Parathyroid adenoma (tissue), 2 donors: ENCODE data around the gene PCSK2.

Source experiments
- H2AFZ ChIP-seq: fragments of 300-600 bp; sonication (generic); one replicate; pipeline ENCODE4 v1.7.0; 2017; ENCODE audit warnings: antibody characterized with exemption, mild to moderate bottlenecking
- H3K27ac ChIP-seq: fragments of 300-600 bp; sonication (generic); one replicate; pipeline ENCODE4 v1.7.0; 2017
- H3K27me3 ChIP-seq: fragments of 300-600 bp; sonication (generic); one replicate; pipeline ENCODE4 v1.7.0; 2017; ENCODE audit warnings: low read length; ENCODE audit not compliant: control insufficient read depth, insufficient read depth
- H3K36me3 ChIP-seq: fragments of 300-600 bp; sonication (generic); one replicate; pipeline ENCODE4 v1.7.0; 2017; ENCODE audit warnings: low read length; ENCODE audit not compliant: control insufficient read depth, insufficient read depth
- H3K4me1 ChIP-seq: fragments of 300-600 bp; sonication (generic); one replicate; pipeline ENCODE4 v1.7.0; 2017; ENCODE audit warnings: control low read depth
- H3K4me2 ChIP-seq: fragments of 300-600 bp; sonication (generic); one replicate; pipeline ENCODE4 v1.7.0; 2017; ENCODE audit warnings: low read length
- H3K4me3 ChIP-seq: fragments of 300-600 bp; sonication (generic); one replicate; pipeline ENCODE4 v1.7.0; 2017; ENCODE audit warnings: low read depth, low read length
- H3K79me2 ChIP-seq: fragments of 300-600 bp; sonication (generic); one replicate; pipeline ENCODE4 v1.7.0; 2017; ENCODE audit warnings: control low read depth
- H3K9ac ChIP-seq: fragments of 300-600 bp; sonication (generic); one replicate; pipeline ENCODE4 v1.7.0; 2017; ENCODE audit warnings: mild to moderate bottlenecking
- H3K9me3 ChIP-seq: fragments of 300-600 bp; sonication (generic); one replicate; pipeline ENCODE4 v1.7.0; 2017; ENCODE audit warnings: low read length; ENCODE audit not compliant: control insufficient read depth
- CTCF ChIP-seq: fragments of 300-600 bp; sonication (generic); IDR thresholded peaks from one replicate; pipeline ENCODE4 v1.7.0; 2017; ENCODE audit warnings: antibody characterized with exemption, mild to moderate bottlenecking
- donor health status: primary hyperparathyroidism.

Gene PCSK2

DNA sequence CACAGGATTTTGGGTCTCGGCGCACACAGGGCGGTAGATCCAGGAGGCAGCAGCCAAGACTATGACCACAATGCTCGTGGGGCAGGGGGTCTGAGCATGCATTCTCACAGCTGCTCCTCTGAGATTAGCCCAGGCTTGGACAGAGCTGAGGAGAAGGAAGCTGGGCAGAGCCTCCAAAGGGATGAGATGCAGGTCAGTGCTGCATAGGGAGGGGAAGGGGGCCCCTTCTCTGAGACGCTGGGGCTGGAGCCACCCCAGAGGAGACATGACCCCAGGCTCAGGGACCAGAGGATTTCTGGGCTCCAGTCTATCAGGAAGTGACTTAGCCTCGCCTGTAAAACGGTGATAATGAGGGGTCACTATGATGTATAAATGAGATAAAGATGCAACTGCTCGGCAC lies 210.4 kb downstream of the PCSK2 start:
- TF ChIP-seq CTCF, result no peak

DNA sequence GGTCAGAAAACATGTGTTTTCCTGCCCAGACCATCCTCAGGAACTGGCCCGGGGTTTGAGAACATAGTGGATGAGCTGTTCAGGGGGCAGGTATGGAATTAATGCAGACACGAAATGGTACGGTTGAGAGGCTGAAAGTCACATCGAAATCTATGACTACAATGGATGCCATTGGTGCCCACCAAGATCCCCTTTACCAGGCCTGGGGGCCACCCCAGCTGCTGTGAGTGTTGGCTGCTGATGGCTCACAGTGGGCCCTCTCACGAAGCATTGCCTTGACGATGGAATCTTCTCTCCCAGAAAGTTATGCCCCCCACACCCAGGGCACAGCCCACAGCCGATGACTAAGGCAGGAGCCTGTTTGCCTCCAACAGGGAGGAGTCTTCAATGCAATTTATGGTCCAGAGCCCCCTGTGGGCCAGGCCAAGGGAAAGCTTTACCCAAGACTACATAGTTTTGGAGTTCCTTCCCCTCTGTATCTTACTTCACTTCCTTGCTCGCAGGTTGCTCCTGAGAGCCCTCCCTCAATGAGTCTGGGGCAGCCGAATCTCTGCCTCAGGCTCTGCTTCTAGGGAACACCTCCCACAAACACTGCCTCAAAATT lies 211.7 kb downstream of the PCSK2 start:
- Histone ChIP-seq H3K4me1 (no peaks in the 10 kb centered on the region), H3K36me3 (no peaks in the 10 kb centered on the region), H3K79me2 (no peaks in the 10 kb centered on the region), H3K27ac (no peak overlapping the region), H3K9me3 (no peaks in the 10 kb centered on the region), H3K4me3 (no peak overlapping the region), H3K4me2 (no peak overlapping the region), H3K27me3 (no peaks in the 10 kb centered on the region), H3K9ac (no peak overlapping the region), H2AFZ (no peak overlapping the region)
- no peak for TF ChIP-seq CTCF

More for the DNA sequence above, 210.4 kb downstream of the PCSK2 start:
- Histone ChIP-seq H3K4me2 (no peak overlapping the region), H3K9me3 (no peaks in the 10 kb centered on the region), H3K4me3 (no peak overlapping the region), H3K4me1 (no peaks in the 10 kb centered on the region), H3K36me3 (no peaks in the 10 kb centered on the region), H3K27me3 (no peaks in the 10 kb centered on the region), H3K27ac (no peak overlapping the region), H3K79me2 (no peaks in the 10 kb centered on the region), H2AFZ (no peak overlapping the region), H3K9ac (no peak overlapping the region)

GRCh38 chr20:17439616-17440296 lies 212.9 kb downstream of the PCSK2 start:
- Histone ChIP-seq H3K4me3 (no peak overlapping the region), H3K4me2 (no peak overlapping the region), H3K9ac (no peak overlapping the region), H3K4me1 (no peaks in the 10 kb centered on the region), H3K36me3 (no peaks in the 10 kb centered on the region), H3K27me3 (no peaks in the 10 kb centered on the region), H3K27ac (no peak overlapping the region), H2AFZ (no peak overlapping the region), H3K9me3 (no peaks in the 10 kb centered on the region), H3K79me2 (no peaks in the 10 kb centered on the region)
- TF ChIP-seq CTCF, result no peak

DNA sequence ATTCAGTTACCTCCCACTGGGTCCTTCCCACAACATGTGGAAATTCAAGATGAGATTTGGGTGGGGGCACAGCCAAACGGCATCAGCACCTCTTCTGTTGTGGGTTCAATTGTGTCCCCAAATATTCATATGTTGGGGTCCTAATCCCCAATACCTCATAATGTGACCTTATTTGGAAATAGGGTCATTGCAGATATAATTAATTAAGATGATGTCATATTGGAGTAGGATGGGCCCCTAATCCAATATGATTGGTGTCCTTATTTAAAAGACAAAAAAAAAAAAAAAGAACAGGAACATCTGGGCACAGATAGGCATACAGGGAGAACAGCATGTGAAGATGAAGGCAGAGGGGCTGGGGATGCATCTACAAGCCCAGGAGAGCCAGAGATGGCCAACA lies 214.9 kb downstream of the PCSK2 start:
- H3K4me2 ChIP-seq, result no peak overlapping the region
- H3K9me3 ChIP-seq, result no peaks in the 10 kb centered on the region
- H3K27ac ChIP-seq, result no peak overlapping the region
- no peak for TF ChIP-seq CTCF
- no peak overlapping the region for H2AFZ ChIP-seq
- peaks cover 4% of the 10 kb centered on the region for H3K27me3 ChIP-seq
- H3K4me3 ChIP-seq, result no peak overlapping the region
- H3K4me1 ChIP-seq, result no peaks in the 10 kb centered on the region
- no peaks in the 10 kb centered on the region for H3K36me3 ChIP-seq
- no peaks in the 10 kb centered on the region for H3K79me2 ChIP-seq
- no peak overlapping the region for H3K9ac ChIP-seq

GRCh38 chr20:17442588-17442987 lies 215.7 kb downstream of the PCSK2 start:
- H3K36me3 ChIP-seq, result no peaks in the 10 kb centered on the region
- H3K9ac ChIP-seq, result no peak overlapping the region
- H3K9me3 ChIP-seq, result no peaks in the 10 kb centered on the region
- H3K79me2 ChIP-seq, result no peaks in the 10 kb centered on the region
- H3K4me1 ChIP-seq, result no peaks in the 10 kb centered on the region
- H3K27me3 ChIP-seq, result peaks cover 4% of the 10 kb centered on the region
- no peak overlapping the region for H2AFZ ChIP-seq
- no peak for TF ChIP-seq CTCF
- no peak overlapping the region for H3K4me3 ChIP-seq
- no peak overlapping the region for H3K4me2 ChIP-seq
- no peak overlapping the region for H3K27ac ChIP-seq
